ENCODE results near the gene SCAI. TPM values are rescaled to one million over a fixed set of nuclear protein-coding genes. Genes with fewer than 3 reads are reported as not detected.

SCAI gene
- total and polyA plus RNA-seq, 2 of the 4 experiments (the other 2 are of a cell fraction), result 3.6 to 14.5 TPM

DNA sequence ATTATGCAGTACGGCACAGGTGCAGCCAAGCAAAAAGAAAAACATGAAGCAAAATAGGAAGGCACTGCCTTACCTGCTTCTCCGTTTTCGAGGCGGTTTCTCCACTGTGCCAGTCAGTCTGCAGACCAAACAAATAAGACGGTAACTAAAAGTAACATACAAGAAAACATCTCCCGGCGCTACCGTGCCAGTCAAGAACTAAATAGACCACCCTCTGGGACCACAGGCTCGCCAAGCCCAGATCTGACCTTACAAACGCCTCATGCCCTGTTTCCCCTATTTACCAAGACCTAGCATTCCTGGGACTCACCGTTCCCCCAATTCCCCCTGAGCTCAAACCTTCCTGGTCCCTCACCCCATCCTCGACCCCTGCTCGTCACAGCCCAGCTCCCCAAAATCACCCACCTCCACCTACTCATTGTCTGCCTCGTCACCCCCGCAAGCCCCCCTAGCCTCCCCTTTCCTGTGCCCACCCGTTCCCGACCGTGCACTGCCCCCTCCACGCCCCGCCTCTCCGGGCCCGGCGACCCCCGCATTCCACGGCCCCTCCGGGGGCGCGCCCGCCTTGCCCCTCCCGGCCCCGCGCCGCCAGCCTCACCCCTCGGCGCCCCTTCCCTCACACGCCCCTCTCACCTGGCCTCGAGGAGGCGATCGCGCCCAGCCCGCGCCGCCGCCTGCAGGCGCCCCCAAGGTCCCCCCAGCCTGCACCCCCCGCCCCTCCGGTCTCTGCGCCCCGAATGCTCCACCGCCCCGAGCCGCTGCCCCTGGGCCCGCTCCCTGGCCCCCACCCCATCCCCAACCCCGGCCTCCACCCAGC lies 560 bp downstream of the SCAI start:
- Histone ChIP-seq H4K5ac (ENCODE audit: low read depth, low read length) (peak overlapping the region; percentile 28; the same call in 1 of the 2 replicates), H2BK5ac (ENCODE audit: low read depth, low read length, poor library complexity, severe bottlenecking) (peak overlapping the region; percentile 28), H3K23ac (ENCODE audit: low read depth, low read length) (peak overlapping the region; percentile 94; the same call in 1 of the 2 replicates), H3K4me2 (ENCODE audit: low read depth, low read length) (peak overlapping the region; percentile 86), H3K9ac (ENCODE audit: low read depth, low read length) (peak overlapping the region; percentile 59), H3K4ac (ENCODE audit: low read depth, low read length) (peak overlapping the region; percentile 78), H3K9me3 (ENCODE audit: control insufficient read depth, insufficient read depth, low read length) (no peaks in the 10 kb centered on the region), H2AK5ac (ENCODE audit: low read depth, low read length) (peak overlapping the region; percentile 77; the same call in 1 of the 2 replicates), H3K14ac (replicated peaks; ENCODE audit: low read depth, low read length) (peak overlapping the region; percentile 86), H2AK9ac (replicated peaks; ENCODE audit: low read depth, low read length, poor library complexity) (peak overlapping the region; percentile 85), H3K36me3 (ENCODE audit: control insufficient read depth, insufficient read depth, low read length) (no peaks in the 10 kb centered on the region; the same call in 1 of the 2 replicates), H4K8ac (ENCODE audit: low read depth in 2 of 2, low read length in 2 of 2) (peak overlapping the region in 1 of 2 experiments; percentile 76; a peak in 1 of 4 replicates), H3K4me3 (ENCODE audit: insufficient read depth, low read depth, low read length) (peak overlapping the region; percentile 60), H2BK20ac (ENCODE audit: low read depth, low read length) (peak overlapping the region; percentile 36; the same call in 1 of the 2 replicates), H2BK120ac (ENCODE audit: low read depth, low read length) (peak overlapping the region; percentile 52), H3K18ac (ENCODE audit: low read depth, low read length) (peak overlapping the region; percentile 12), H2BK15ac (ENCODE audit: low read depth, low read length) (peak overlapping the region; percentile 20; the same call in 1 of the 3 replicates), H3K79me1 (ENCODE audit: low read depth in 1 of 2, low read length in 2 of 2) (peaks cover 11 to 43% of the 10 kb centered on the region in 2 experiments), H4K20me1 (ENCODE audit: insufficient read depth, low read length) (peaks cover 3% of the 10 kb centered on the region; the same call in 1 of the 2 replicates), H2AFZ (replicated peaks; ENCODE audit: low read length, poor library complexity) (peak overlapping the region; percentile 81), H4K91ac (ENCODE audit: insufficient read depth, low read depth, low read length) (0 out of 2 replicates have a peak overlapping the region, but pooled peaks have one; percentile 17), H3K9me1 (ENCODE audit: insufficient read depth, low read length) (no peaks in the 10 kb centered on the region), H3K4me1 (ENCODE audit: control insufficient read depth, insufficient read depth, low read length) (peaks cover 5% of the 10 kb centered on the region; the same call in 1 of the 2 replicates), H3K27me3 (ENCODE audit: control insufficient read depth, insufficient read depth, low read length) (no peaks in the 10 kb centered on the region), H3K27ac (ENCODE audit: insufficient read depth, low read length) (peak overlapping the region; percentile 5; the same call in 1 of the 2 replicates), H3K56ac (ENCODE audit: extremely low read depth, insufficient read depth, low read length) (peak overlapping the region; percentile 51; the same call in 1 of the 2 replicates)
- WGBS, 2 experiments (ENCODE audit: extremely low coverage in 2 of 2, insufficient read length in 1 of 2), result 4% methylated on average over 8 of the region's 54 CpGs; no CpG with 5 or more reads in 1 of the 2 experiments
- dilution Hi-C loops (cut with HindIII; ENCODE audit: low sequenced_read_pairs, unreplicated experiment) (no loop called here), in situ Hi-C loops (cut with MboI; ENCODE audit: low sequenced_read_pairs) (loop anchor here (5.0 to 10.0 kb wide), 3 partner anchors 200 to 368 kb away; partner anchors contain the start of genes ARPC5L, GOLGA1, NR6A1 and OLFML2A), intact Hi-C loops (cut with micrococcal nuclease) (loop anchor here (1.0 to 2.0 kb wide), 4 partner anchors 201 to 368 kb away; partner anchors contain the start of gene GOLGA1)
- no TSS peak for BruUV-seq (replicated peaks)
- no peak; the same call in 1 of the 2 replicates for ATAC-seq (ENCODE audit: low read depth)
- TF ChIP-seq CTCF (conservative IDR thresholded peaks at IDR 0.05; ENCODE audit: low read depth, low read length) (no peak), MXI1 (IDR thresholded peaks at IDR 0.05; ENCODE audit: borderline replicate concordance, low read depth, low read length) (no peak), MAZ (IDR thresholded peaks at IDR 0.05; ENCODE audit: borderline replicate concordance, low read depth, low read length) (no peak)
- CTCF ChIA-PET, result interaction anchor here (0.6 to 1.2 kb wide), 5 partner anchors 12 to 103 kb away, joined by 3 read pairs; no protein-coding TSS in a partner anchor
- POLR2A ChIA-PET (ENCODE audit: unreplicated experiment), result interaction anchor here (0.5 kb wide), 1 partner anchor 36 kb away, joined by 6 read pairs; no protein-coding TSS in a partner anchor
- DNase-seq, result no peak
